Vagina (tissue), 2 donors: ENCODE data around the gene TOMM40L.

Experiments
- POLR2A ChIP-seq, 2 donors: fragments of 450-650 bp; IDR thresholded peaks; one replicate each; pipeline ENCODE4 v1.6.1; 2017; ENCODE audit warnings: antibody characterized with exemption in 2 of 2, mild to moderate bottlenecking in 2 of 2, moderate library complexity in 2 of 2
- POLR2AphosphoS5 ChIP-seq, 2 donors: sonication (generic); formaldehyde crosslinking; IDR thresholded peaks; one replicate each; pipeline ENCODE4 v1.9.0; 2017; ENCODE audit warnings: antibody characterized with exemption in 2 of 2, mild to moderate bottlenecking in 2 of 2, low read depth in 1 of 2; ENCODE audit not compliant: insufficient read depth in 1 of 2

- TF ChIP-seq POLR2A (IDR thresholded peaks at IDR 0.05) (no peak), POLR2AphosphoS5 (IDR thresholded peaks at IDR 0.05; ENCODE audit: insufficient read depth in 1 of 2, low read depth in 1 of 2) (peak in 1 of 2 donors; percentile 81)
Observed at GRCh38 chr1:161179698-161180097, 46.2 kb upstream of the TOMM40L start.
